H1 (cell line): ENCODE results near the gene TCF7L1. TPM values are rescaled to one million over a fixed set of nuclear protein-coding genes. Genes with fewer than 3 reads are reported as not detected.

ENCODE experiments used
- CTCF ChIA-PET: fragments of 300-600 bp; sonication (Branson Sonifier 250); formaldehyde crosslinking; loops from one replicate; lab custom pipeline; 2021; ENCODE audit not compliant: partially characterized antibody; lab: Charles Lee
- POLR2A ChIA-PET: fragments of 300-600 bp; sonication (Branson Sonifier 250); formaldehyde crosslinking; loops from one replicate; lab custom pipeline; 2021; ENCODE audit warnings: inconsistent platforms; ENCODE audit not compliant: partially characterized antibody; lab: Charles Lee
- DNase-seq, 2 experiments: peaks; one replicate each; pipeline versions ENCODE4 v3.0.0 to v3.0.0-alpha.2; 2010 to 2022; ENCODE audit warnings: low spot score in 2 of 2, low read depth in 1 of 2, mixed read lengths in 1 of 2
- FAIRE-seq: peaks from 2 replicates; lab custom pipeline; 2011; peaks lifted over from hg19 to GRCh38; lab: Jason Lieb, UNC
- H2AFZ ChIP-seq: 2 replicates; pipeline ENCODE4 v1.8.1; 2012; ENCODE audit warnings: low read length, inconsistent platforms
- H2AK5ac ChIP-seq: 2 replicates; pipeline ENCODE4 v1.6.1; 2013; ENCODE audit warnings: low read depth, low read length
- H2BK120ac ChIP-seq: replicated peaks from 2 replicates; pipeline ENCODE3; 2013; ENCODE audit warnings: low read depth, low read length, inconsistent platforms
- H2BK12ac ChIP-seq: 2 replicates; pipeline ENCODE4 v1.6.1; 2013; ENCODE audit warnings: low read depth, low read length
- H2BK15ac ChIP-seq: 2 replicates; pipeline ENCODE4 v1.6.1; 2013; ENCODE audit warnings: low read length
- H2BK20ac ChIP-seq: 2 replicates; pipeline ENCODE4 v1.6.1; 2013; ENCODE audit warnings: low read length
- H2BK5ac ChIP-seq: 2 replicates; pipeline ENCODE4 v1.6.1; 2013; ENCODE audit warnings: low read depth, low read length
- H3K14ac ChIP-seq: 2 replicates; pipeline ENCODE4 v1.6.1; 2013; ENCODE audit warnings: inconsistent platforms; ENCODE audit not compliant: insufficient read length
- H3K18ac ChIP-seq: 2 replicates; pipeline ENCODE4 v1.6.1; 2013; ENCODE audit warnings: low read length; ENCODE audit errors: extremely low read depth
- H3K23ac ChIP-seq: 2 replicates; pipeline ENCODE4 v1.6.1; 2013; ENCODE audit warnings: inconsistent platforms; ENCODE audit not compliant: insufficient read length
- H3K23me2 ChIP-seq: 2 replicates; pipeline ENCODE4 v1.6.1; 2013; ENCODE audit warnings: low read depth, low read length
- H3K27ac ChIP-seq: 2 replicates; pipeline ENCODE4 v1.6.1; 2011; ENCODE audit warnings: low read depth, low read length, inconsistent platforms
- H3K27me3 ChIP-seq, 4 experiments: replicated peaks in 1 of 4; 1 replicate in 1 of 4; 2 replicates in 3 of 4; pipeline versions ENCODE4 v1.6.1 to v1.8.1; 2011 to 2013; ENCODE audit warnings: low read length in 3 of 4, mild to moderate bottlenecking in 3 of 4, inconsistent platforms in 2 of 4, mixed read lengths in 2 of 4, moderate library complexity in 1 of 4; ENCODE audit not compliant: control insufficient read depth in 3 of 4, insufficient read depth in 3 of 4; ENCODE audit errors: extremely low read depth in 1 of 4
- H3K36me3 ChIP-seq, 4 experiments: 2 replicates each; pipeline versions ENCODE4 v1.6.1 to v1.8.1; 2011 to 2013; ENCODE audit warnings: mild to moderate bottlenecking in 4 of 4, low read length in 3 of 4, moderate library complexity in 2 of 4, control low read depth in 1 of 4, inconsistent platforms in 1 of 4; ENCODE audit not compliant: insufficient read depth in 4 of 4, control insufficient read depth in 2 of 4
- H3K4ac ChIP-seq: replicated peaks from 2 replicates; pipeline ENCODE3; 2013; ENCODE audit warnings: low read length, low read depth, mixed read lengths, inconsistent platforms; ENCODE audit not compliant: insufficient read length
- H3K4me1 ChIP-seq, 4 experiments: replicated peaks in 1 of 4; 1 replicate in 1 of 4; 2 replicates in 3 of 4; pipeline versions ENCODE4 v1.6.1 to v1.8.1; 2011 to 2013; ENCODE audit warnings: low read length in 3 of 4, inconsistent platforms in 2 of 4, mixed read lengths in 1 of 4; ENCODE audit not compliant: insufficient read depth in 4 of 4, control insufficient read depth in 3 of 4
- H3K4me2 ChIP-seq, 2 experiments: 2 replicates each; pipeline versions ENCODE4 v1.6.1 to v1.8.1; 2011 to 2013; ENCODE audit warnings: low read depth in 2 of 2, low read length in 2 of 2, control low read depth in 1 of 2, inconsistent platforms in 1 of 2, mild to moderate bottlenecking in 1 of 2; ENCODE audit not compliant: insufficient read depth in 1 of 2
- H3K4me3 ChIP-seq, 4 experiments: fragments of 200-600, 300-600 bp in 1 of 4; sonication (generic), shearing (Covaris generic), sonication (Bioruptor Twin) in 1 of 4; 2 replicates each; pipeline versions ENCODE4 v1.5.1 to v1.8.1; 2011 to 2016; ENCODE audit warnings: low read length in 4 of 4, low read depth in 3 of 4, control low read depth in 2 of 4, inconsistent platforms in 2 of 4, mild to moderate bottlenecking in 2 of 4, mixed read lengths in 1 of 4, moderate library complexity in 1 of 4; ENCODE audit not compliant: insufficient read depth in 2 of 4; ENCODE audit errors: extremely low read depth in 1 of 4
- H3K56ac ChIP-seq: replicated peaks from 2 replicates; pipeline ENCODE3; 2013; ENCODE audit warnings: low read depth, mild to moderate bottlenecking, mixed read lengths, low read length, inconsistent platforms; ENCODE audit not compliant: insufficient read length
- H3K79me1 ChIP-seq: 2 replicates; pipeline ENCODE4 v1.6.1; 2013; ENCODE audit warnings: low read depth, low read length, control low read depth
- H3K79me2 ChIP-seq, 2 experiments: 2 replicates each; pipeline versions ENCODE4 v1.6.1 to v1.8.1; 2012 to 2013; ENCODE audit warnings: low read length in 2 of 2, mild to moderate bottlenecking in 2 of 2, inconsistent platforms in 1 of 2; ENCODE audit not compliant: insufficient read depth in 2 of 2, control insufficient read depth in 1 of 2
- H3K9ac ChIP-seq, 4 experiments: replicated peaks in 1 of 4; 1 replicate in 1 of 4; 2 replicates in 3 of 4; pipeline versions ENCODE4 v1.6.1 to v1.8.1; 2011 to 2013; ENCODE audit warnings: low read depth in 3 of 4, low read length in 3 of 4, control low read depth in 2 of 4, mild to moderate bottlenecking in 2 of 4, moderate library complexity in 2 of 4, inconsistent platforms in 1 of 4; ENCODE audit errors: extremely low read depth in 1 of 4
- H3K9me3 ChIP-seq, 2 experiments: 2 replicates each; pipeline versions ENCODE4 v1.6.1 to v1.8.1; 2012 to 2013; ENCODE audit warnings: mild to moderate bottlenecking in 2 of 2, moderate library complexity in 2 of 2, control low read depth in 1 of 2, inconsistent platforms in 1 of 2, low read depth in 1 of 2, low read length in 1 of 2, mixed read lengths in 1 of 2; ENCODE audit not compliant: insufficient read depth in 2 of 2
- H4K20me1 ChIP-seq, 2 experiments: replicated peaks in 1 of 2; 2 replicates each; pipeline versions ENCODE3 to v1.8.1; 2011 to 2013; ENCODE audit warnings: inconsistent platforms in 2 of 2, low read length in 2 of 2, mild to moderate bottlenecking in 1 of 2; ENCODE audit not compliant: insufficient read depth in 2 of 2, control insufficient read depth in 1 of 2
- H4K5ac ChIP-seq: 2 replicates; pipeline ENCODE4 v1.6.1; 2013; ENCODE audit warnings: low read length, low read depth, mixed read lengths, inconsistent platforms; ENCODE audit not compliant: insufficient read length
- H4K8ac ChIP-seq: 2 replicates; pipeline ENCODE4 v1.8.0; 2013; ENCODE audit warnings: mild to moderate bottlenecking, moderate library complexity, low read length, inconsistent platforms; ENCODE audit not compliant: insufficient read depth; ENCODE audit errors: extremely low read depth
- H4K91ac ChIP-seq: replicated peaks from 2 replicates; pipeline ENCODE3; 2013; ENCODE audit warnings: low read length, mixed read lengths, inconsistent platforms; ENCODE audit not compliant: insufficient read length
- BCL11A ChIP-seq, 2 experiments: IDR thresholded peaks; one replicate each; pipeline ENCODE4 v1.6.1; 2011; ENCODE audit warnings: low read depth in 2 of 2, low read length in 2 of 2, mild to moderate bottlenecking in 2 of 2
- EZH2 ChIP-seq: fragments of 200-600 bp; sonication (generic); IDR thresholded peaks from 2 replicates; pipeline ENCODE4 v1.7.1; 2012; ENCODE audit warnings: low read depth, mild to moderate bottlenecking, moderate library complexity, low read length, inconsistent platforms; ENCODE audit not compliant: severe bottlenecking
- PHF8 ChIP-seq: fragments of 200-600 bp; sonication (generic); conservative IDR thresholded peaks from 2 replicates; pipeline ENCODE4 v1.7.1; 2012; ENCODE audit warnings: low read depth, mild to moderate bottlenecking, inconsistent platforms, low read length, moderate library complexity
- POLR2AphosphoS5 ChIP-seq: IDR thresholded peaks from 2 replicates; pipeline ENCODE4 v1.6.1; 2011; ENCODE audit warnings: low read depth, low read length
- RAD21 ChIP-seq, 2 experiments: IDR thresholded peaks in 1 of 2; conservative IDR thresholded peaks in 1 of 2; 2 replicates each; pipeline ENCODE4 v1.6.1; 2011; ENCODE audit warnings: low read depth in 2 of 2, low read length in 2 of 2, improper control_type of control experiment in 1 of 2, inconsistent platforms in 1 of 2, mild to moderate bottlenecking in 1 of 2, moderate library complexity in 1 of 2
- RFX5 ChIP-seq: IDR thresholded peaks from 2 replicates; pipeline ENCODE4 v1.6.1; 2011; ENCODE audit warnings: low read depth, low read length, improper control_type of control experiment, borderline replicate concordance
- RXRA ChIP-seq: IDR thresholded peaks from 2 replicates; pipeline ENCODE4 v1.6.1; 2011; ENCODE audit warnings: low read depth, mild to moderate bottlenecking, low read length, moderate library complexity; ENCODE audit not compliant: insufficient read depth
- SIN3A ChIP-seq, 2 experiments: IDR thresholded peaks in 1 of 2; conservative IDR thresholded peaks in 1 of 2; 2 replicates each; pipeline ENCODE4 v1.6.1; 2011 to 2012; ENCODE audit warnings: low read length in 2 of 2, improper control_type of control experiment in 1 of 2, low read depth in 1 of 2, mild to moderate bottlenecking in 1 of 2
- whole genome bisulfite sequencing, 2 experiments: shearing (Covaris generic) in 1 of 2; methylation state at CpG; one replicate each; pipeline versions ENCODE4 v1.1.6 to v1.1.7; 2013 to 2015; ENCODE audit warnings: low lambda C conversion rate in 2 of 2, mixed read lengths in 2 of 2, inconsistent platforms in 1 of 2, low coverage in 1 of 2, missing lambda C conversion rate in 1 of 2; ENCODE audit not compliant: insufficient replicate concordance in 2 of 2, insufficient coverage in 1 of 2, insufficient read length in 1 of 2; ENCODE audit errors: extremely low coverage in 1 of 2, missing lambda C conversion rate in 1 of 2; 5-methylcytosine and 5-hydroxymethylcytosine counted together
- polyA plus RNA-seq, 7 experiments: library from polyadenylated mRNA; depleted of rRNA in 3 of 7; stranded (reverse) in 5 of 7; unstranded in 2 of 7; fragments of >200 nt in 5 of 7; fragments of 200-250 nt in 2 of 7; gene quantifications; 1 replicate in 5 of 7; 2 replicates in 1 of 7; 4 replicates in 1 of 7; pipeline versions ENCODE4 v1.2.1 to v1.2.3, GENCODE V29; 2011 to 2013; ENCODE audit warnings: missing spikeins in 2 of 7, mixed read lengths in 2 of 7
- total RNA-seq: library from RNA; stranded (reverse); fragmentation: NEBNext Ultra II Directional; extraction: Animal tissue kit (Norgen Biotek cat#: 25700); gene quantifications from 2 replicates; pipeline ENCODE4 v1.2.1, GENCODE V29; 2021
- TF ChIP-seq, protein P1 (sequence below): IDR thresholded peaks from 2 replicates; pipeline ENCODE4 v1.6.1; 2012; ENCODE audit warnings: low read length, inconsistent platforms

The TCF7L1 gene
- total and polyA plus RNA-seq, 2 of the 8 experiments (the other 6 are each of a cell fraction or from before 2014, with no cell fraction given), result 27.5 to 108 TPM

DNA sequence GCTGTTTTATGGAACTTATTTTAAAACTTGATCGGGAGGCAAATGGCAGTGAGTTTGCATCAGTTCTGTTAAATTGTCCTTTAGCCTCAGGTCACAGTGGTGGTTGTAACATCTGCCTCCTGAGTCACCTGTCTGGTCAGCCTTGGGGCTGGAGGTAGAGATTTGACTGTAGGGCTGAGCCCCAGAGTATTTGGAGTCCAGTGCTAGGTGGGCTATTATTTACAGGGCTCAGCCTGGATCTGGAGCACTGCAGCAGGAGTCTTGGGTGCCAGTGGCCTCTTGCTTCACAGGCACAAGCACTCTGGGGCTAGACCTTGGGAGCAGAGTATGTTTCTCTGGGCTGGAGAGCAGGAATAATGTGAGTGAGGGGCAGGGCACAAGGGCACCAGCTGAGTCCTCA, 32.8 kb downstream of the TCF7L1 start:
- Histone ChIP-seq H2BK12ac (no peak overlapping the region), H3K9me3 (no peaks in the 10 kb centered on the region), H3K9ac (no peak overlapping the region), H3K36me3 (peaks cover 0 to 8% (median 0%) of the 10 kb centered on the region in 4 experiments; a peak in 2 of 8 replicates), H3K56ac (no peak overlapping the region), H3K14ac (no peak overlapping the region), H3K4me1 (peaks cover 14 to 31% (median 24%) of the 10 kb centered on the region in 4 experiments), H4K91ac (no peak overlapping the region), H3K4ac (no peak overlapping the region), H3K79me1 (peaks cover 28% of the 10 kb centered on the region), H3K23ac (no peak overlapping the region), H3K4me2 (no peak overlapping the region), H3K18ac (no peak overlapping the region), H4K20me1 (peaks cover 46 to 51% of the 10 kb centered on the region in 2 experiments), H3K27me3 (no peaks in the 10 kb centered on the region; a peak in 1 of 7 replicates), H2AK5ac (no peak overlapping the region), H4K5ac (no peak overlapping the region), H3K79me2 (peaks cover 15 to 99% of the 10 kb centered on the region in 2 experiments), H2BK20ac (no peak overlapping the region), H3K23me2 (no peaks in the 10 kb centered on the region), H3K4me3 (no peak overlapping the region), H2BK15ac (no peak overlapping the region), H2AFZ (no peak overlapping the region), H2BK5ac (no peak overlapping the region), H2BK120ac (no peak overlapping the region), H4K8ac (no peak overlapping the region), H3K27ac (no peak overlapping the region)
- no peak for TF ChIP-seq RFX5
- no peak for TF ChIP-seq POLR2AphosphoS5
- TF ChIP-seq, protein P1, sequence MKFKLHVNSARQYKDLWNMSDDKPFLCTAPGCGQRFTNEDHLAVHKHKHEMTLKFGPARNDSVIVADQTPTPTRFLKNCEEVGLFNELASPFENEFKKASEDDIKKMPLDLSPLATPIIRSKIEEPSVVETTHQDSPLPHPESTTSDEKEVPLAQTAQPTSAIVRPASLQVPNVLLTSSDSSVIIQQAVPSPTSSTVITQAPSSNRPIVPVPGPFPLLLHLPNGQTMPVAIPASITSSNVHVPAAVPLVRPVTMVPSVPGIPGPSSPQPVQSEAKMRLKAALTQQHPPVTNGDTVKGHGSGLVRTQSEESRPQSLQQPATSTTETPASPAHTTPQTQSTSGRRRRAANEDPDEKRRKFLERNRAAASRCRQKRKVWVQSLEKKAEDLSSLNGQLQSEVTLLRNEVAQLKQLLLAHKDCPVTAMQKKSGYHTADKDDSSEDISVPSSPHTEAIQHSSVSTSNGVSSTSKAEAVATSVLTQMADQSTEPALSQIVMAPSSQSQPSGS, result no peak
- no peak for TF ChIP-seq RAD21 (IDR thresholded peaks at IDR 0.05 in 1 of 2, conservative IDR thresholded peaks at IDR 0.05 in 1 of 2; ENCODE audit: low read depth in 2 of 2, low read length in 2 of 2)
- TF ChIP-seq BCL11A (IDR thresholded peaks at IDR 0.05; ENCODE audit: low read depth in 2 of 2, low read length in 2 of 2), result no peak
- no peak for TF ChIP-seq PHF8
- no peak for TF ChIP-seq RXRA
- no peak for TF ChIP-seq SIN3A (conservative IDR thresholded peaks at IDR 0.05 in 1 of 2, IDR thresholded peaks at IDR 0.05 in 1 of 2; ENCODE audit: low read depth in 1 of 2, low read length in 2 of 2)
- no peak for TF ChIP-seq EZH2
- WGBS, 2 experiments, result 90% methylated on average over 1 of the region's 1 CpG; no CpG with 5 or more reads in 1 of the 2 experiments
- FAIRE-seq (no peak), DNase-seq (no peak)
- ChIA-PET CTCF (interaction anchor here (0.8 to 6.8 kb wide), 8 partner anchors 9 to 78 kb away, joined by 3 to 57 read pairs (median 4); no protein-coding TSS in a partner anchor), POLR2A (interaction anchor here (1.1 to 3.1 kb wide), 4 partner anchors 10 to 126 kb away, joined by 3 to 13 read pairs (median 3); no protein-coding TSS in a partner anchor)
